ENCODE data around the gene KHDC3L.
"Not testable (repeated sequence)": the region's sequence is repeated elsewhere in the genome, so short reads cannot be mapped to it uniquely, and the experiment has no call there.

Gene KHDC3L

DNA sequence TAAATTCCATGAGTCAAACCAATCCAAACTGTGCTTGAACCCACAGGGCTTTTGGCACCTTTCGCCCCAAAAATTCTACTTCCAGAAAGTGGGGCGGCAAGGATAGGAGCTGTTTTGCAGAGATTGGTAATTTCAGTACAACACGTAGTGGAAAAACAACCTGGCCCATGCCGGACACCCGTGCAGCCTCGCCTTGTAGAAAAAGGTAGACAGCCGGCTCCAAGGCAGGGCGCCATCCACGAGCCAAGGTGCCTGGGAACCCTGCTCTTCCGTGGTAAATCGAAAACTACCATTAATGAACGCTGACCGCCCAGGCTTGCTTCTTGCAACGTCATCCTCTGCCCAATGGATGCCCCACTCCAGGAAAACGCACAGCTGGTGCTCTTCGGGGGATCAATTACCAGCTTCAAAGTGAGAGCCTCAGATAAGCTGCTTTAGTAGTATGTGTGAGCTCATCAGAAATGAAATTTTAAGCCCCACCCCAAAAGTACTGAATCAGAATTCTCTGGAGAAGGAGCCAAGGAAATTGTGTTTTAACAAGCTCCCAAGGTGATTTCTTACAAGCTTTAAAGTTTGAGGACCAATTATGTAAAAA is 5.4 kb downstream of the KHDC3L start:
- no peak for TF ChIP-seq Cebpa-rat (IDR thresholded peaks at IDR 0.05)
- Histone ChIP-seq H3K9me3 (replicated peaks in 1 of 11) (peaks cover 30 to 53% (median 43%) of the 10 kb centered on the region in 11 experiments), H3K27me3 (no peaks in the 10 kb centered on the region), H3K27ac (no peak overlapping the region), H3K36me3 (no peaks in the 10 kb centered on the region), H3K4me1 (no peaks in the 10 kb centered on the region), H3K4me3 (no peak overlapping the region), H3K9ac (no peak overlapping the region), H3K4me2 (no peak overlapping the region), H4K20me1 (no peaks in the 10 kb centered on the region)

DNA sequence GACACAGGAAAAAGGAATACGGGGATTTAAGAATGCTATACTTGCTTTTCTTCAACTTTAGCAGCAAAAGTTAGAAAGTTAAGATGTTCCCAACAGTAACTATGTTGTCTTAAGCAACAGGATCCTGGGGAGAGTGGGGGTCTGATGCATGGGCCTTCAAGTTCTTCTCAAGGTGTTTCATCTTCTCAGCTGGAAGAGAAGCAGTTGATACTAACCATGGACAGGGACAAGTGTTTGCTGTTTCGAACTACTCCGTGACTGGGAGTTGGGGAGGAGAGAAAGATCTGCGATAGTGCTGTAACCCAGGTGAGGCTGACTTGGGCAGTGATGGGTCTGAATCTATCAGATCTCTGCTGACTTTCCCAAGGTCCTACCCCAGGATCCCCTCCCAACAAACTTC is 6.2 kb downstream of the KHDC3L start:
- no peak for TF ChIP-seq Cebpa-rat (IDR thresholded peaks at IDR 0.05)
- Histone ChIP-seq H3K27me3 (no peaks in the 10 kb centered on the region), H3K4me1 (no peaks in the 10 kb centered on the region), H3K4me2 (no peak overlapping the region), H3K4me3 (no peak overlapping the region), H3K36me3 (no peaks in the 10 kb centered on the region), H3K27ac (no peak overlapping the region), H4K20me1 (no peaks in the 10 kb centered on the region), H3K9ac (no peak overlapping the region), H3K9me3 (replicated peaks in 1 of 11) (peaks cover 22 to 45% (median 37%) of the 10 kb centered on the region in 11 experiments)

DNA sequence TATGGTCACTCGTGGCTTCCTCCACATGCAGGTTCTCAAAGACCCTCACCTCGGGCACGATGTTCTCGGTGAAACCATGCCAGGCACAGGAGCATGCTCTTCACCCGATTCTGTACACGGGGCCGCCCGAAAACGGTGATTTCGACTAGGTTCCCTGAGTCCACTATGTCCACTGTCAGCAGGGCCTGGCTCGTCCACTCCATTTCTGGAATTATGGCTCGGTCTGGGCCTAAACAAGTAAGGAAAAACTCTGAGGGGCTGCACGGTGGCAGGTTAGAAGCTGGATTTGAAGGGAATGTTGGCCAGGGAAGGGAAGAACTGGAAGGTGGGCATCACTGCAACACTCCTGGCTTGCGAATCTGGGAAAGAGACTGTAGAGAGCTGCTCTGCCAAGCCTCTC is 6.7 kb downstream of the KHDC3L start:
- Histone ChIP-seq H3K27me3 (no peaks in the 10 kb centered on the region), H3K4me3 (no peak overlapping the region), H3K9me3 (replicated peaks in 1 of 11) (peaks cover 21 to 40% (median 32%) of the 10 kb centered on the region in 11 experiments), H4K20me1 (no peaks in the 10 kb centered on the region), H3K36me3 (no peaks in the 10 kb centered on the region), H3K27ac (no peak overlapping the region), H3K4me2 (no peak overlapping the region), H3K9ac (no peak overlapping the region), H3K4me1 (no peaks in the 10 kb centered on the region)
- TF ChIP-seq Cebpa-rat (IDR thresholded peaks at IDR 0.05) = no peak

DNA sequence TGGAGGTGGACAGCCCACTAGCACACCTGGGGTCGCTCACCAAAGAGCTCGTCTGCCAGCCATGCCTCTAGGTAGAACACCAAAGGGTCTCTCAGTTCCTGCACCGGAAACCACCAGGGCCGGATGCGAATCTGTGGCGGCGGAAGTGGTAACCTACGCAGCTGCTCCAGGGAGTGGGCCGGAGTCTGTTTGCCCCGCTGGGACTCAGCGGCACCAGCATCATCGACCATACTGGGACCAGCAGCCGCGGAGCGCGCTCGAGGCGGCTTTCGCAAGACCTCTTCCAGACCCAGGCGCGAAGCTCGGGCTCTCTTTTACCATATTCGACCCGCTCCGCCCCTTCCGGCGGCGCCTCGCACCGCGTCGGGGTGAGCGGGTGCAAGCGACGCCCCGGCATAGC is 7.1 kb downstream of the KHDC3L start, which contains the start of gene OOEP:
Gene OOEP (minus strand): TSS at position 335 of the 400 bp plus-strand sequence. CDS start 105 bp downstream, at position 230.
- Histone ChIP-seq H3K27me3 (no peaks in the 10 kb centered on the region), H3K9ac (no peak within 1 kb of the TSS), H3K4me2 (no peak within 1 kb of the TSS), H3K27ac (no peak within 1 kb of the TSS), H3K36me3 (no peaks in the 10 kb centered on the region), H3K4me1 (no peaks in the 10 kb centered on the region), H4K20me1 (no peaks in the 10 kb centered on the region), H3K9me3 (replicated peaks in 1 of 11) (peaks cover 20 to 36% (median 30%) of the 10 kb centered on the region in 11 experiments), H3K4me3 (no peak within 1 kb of the TSS)
- no peak for TF ChIP-seq Cebpa-rat (IDR thresholded peaks at IDR 0.05)

DNA sequence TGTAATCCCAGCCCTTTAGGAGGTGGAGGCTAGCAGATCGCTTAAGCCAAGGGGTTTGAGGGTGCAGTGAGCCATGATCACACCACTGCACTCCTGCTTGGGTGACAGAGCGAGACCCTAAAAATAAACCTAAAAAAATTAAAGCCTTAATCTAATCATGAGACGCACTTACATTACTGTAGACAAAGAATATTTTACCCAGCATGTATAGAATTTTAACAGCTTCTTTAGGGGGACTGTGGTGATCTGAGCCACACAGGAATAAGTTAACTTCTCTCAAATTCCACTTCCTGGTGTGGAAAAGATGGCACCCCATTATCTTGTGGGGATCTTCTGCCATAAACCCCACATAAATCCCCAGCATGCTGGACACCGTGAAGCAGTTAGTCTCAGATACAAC is 9.5 kb downstream of the KHDC3L start:
- no peak overlapping the region for H3K4me2 ChIP-seq
- H3K27ac ChIP-seq = no peak overlapping the region
- no peaks in the 10 kb centered on the region for H4K20me1 ChIP-seq
- H3K36me3 ChIP-seq = no peaks in the 10 kb centered on the region
- H3K27me3 ChIP-seq = no peaks in the 10 kb centered on the region
- no peaks in the 10 kb centered on the region for H3K4me1 ChIP-seq
- no peak for TF ChIP-seq Cebpa-rat (IDR thresholded peaks at IDR 0.05)
- no peak overlapping the region for H3K4me3 ChIP-seq
- H3K9ac ChIP-seq = no peak overlapping the region
- H3K9me3 ChIP-seq (replicated peaks in 1 of 11) = peaks cover 20 to 35% (median 30%) of the 10 kb centered on the region in 11 experiments

DNA sequence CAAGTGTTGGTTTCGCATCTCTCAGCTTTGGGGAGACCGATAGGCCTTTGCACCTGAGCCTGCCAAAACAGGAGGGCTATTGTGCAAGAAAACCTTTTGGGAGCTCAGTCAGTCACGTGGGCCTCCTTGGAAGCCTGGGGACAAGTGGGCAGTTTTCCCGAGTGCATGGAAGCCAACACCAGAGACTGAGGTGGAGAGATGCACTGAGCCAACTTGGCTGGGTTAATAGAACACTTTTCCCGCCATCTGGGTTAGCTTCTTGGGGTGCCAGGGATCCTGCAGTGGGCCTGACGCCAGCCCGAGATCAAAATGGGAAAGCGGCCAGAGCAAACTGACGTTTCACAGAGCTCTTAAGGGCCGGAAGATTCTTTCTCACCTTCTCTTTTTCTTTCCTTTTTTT is 10.1 kb downstream of the KHDC3L start:
- H3K9me3 ChIP-seq (replicated peaks in 1 of 11) = peaks cover 20 to 35% (median 30%) of the 10 kb centered on the region in 11 experiments
- no peak overlapping the region for H3K4me3 ChIP-seq
- H3K27ac ChIP-seq = no peak overlapping the region
- no peaks in the 10 kb centered on the region for H4K20me1 ChIP-seq
- no peak for TF ChIP-seq Cebpa-rat (IDR thresholded peaks at IDR 0.05)
- H3K4me2 ChIP-seq = no peak overlapping the region
- no peaks in the 10 kb centered on the region for H3K4me1 ChIP-seq
- H3K9ac ChIP-seq = no peak overlapping the region
- no peaks in the 10 kb centered on the region for H3K27me3 ChIP-seq
- no peaks in the 10 kb centered on the region for H3K36me3 ChIP-seq

DNA sequence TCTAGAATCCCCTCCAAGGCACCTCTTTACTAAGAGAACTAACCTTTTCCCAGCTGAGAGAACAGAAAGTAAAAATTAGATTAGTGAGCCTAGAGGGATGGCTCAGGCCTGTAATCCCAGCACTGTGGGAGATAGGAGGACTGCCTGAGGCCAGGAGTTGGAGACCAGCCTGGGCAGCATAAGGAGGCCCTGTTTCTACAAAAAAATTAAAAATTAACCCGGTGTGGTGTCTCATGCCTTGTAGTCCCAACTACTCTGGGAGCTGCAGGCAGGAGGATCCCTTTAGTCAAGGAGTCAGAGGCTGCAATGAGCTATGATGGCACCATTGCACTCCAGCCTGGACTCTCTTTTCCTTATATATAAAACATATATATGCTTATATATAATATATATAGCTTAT is 12.8 kb downstream of the KHDC3L start:
- H3K4me3 ChIP-seq = no peak overlapping the region
- TF ChIP-seq Cebpa-rat (IDR thresholded peaks at IDR 0.05) = no peak
- H3K4me1 ChIP-seq = no peaks in the 10 kb centered on the region
- H3K36me3 ChIP-seq = no peaks in the 10 kb centered on the region
- H3K9ac ChIP-seq = no peak overlapping the region
- peaks cover 20 to 25% (median 21%) of the 10 kb centered on the region in 11 experiments for H3K9me3 ChIP-seq (replicated peaks in 1 of 11)
- no peak overlapping the region for H3K27ac ChIP-seq
- no peaks in the 10 kb centered on the region for H4K20me1 ChIP-seq
- H3K4me2 ChIP-seq = no peak overlapping the region
- no peaks in the 10 kb centered on the region for H3K27me3 ChIP-seq

DNA sequence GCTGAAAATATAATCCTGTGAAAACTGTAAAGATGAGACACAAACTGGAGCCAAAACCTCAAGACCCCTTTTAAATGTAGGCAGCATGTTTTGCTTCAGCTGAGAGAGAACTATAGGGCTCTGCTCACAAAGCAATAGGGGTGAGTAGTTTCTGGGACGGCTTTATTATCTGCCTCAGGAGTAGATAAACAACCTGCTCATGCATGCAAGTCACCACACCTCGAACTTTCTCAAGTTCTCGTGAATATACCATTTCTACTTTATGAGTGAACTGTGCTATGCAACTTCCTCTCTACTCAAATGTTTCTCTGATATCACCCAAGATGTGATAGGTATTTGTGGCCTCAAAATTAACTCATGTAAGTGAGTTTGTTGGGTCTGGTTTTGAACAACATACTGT is 14.8 kb downstream of the KHDC3L start:
- H3K4me1 ChIP-seq = no peaks in the 10 kb centered on the region
- no peaks in the 10 kb centered on the region for H3K36me3 ChIP-seq
- peaks cover 5 to 9% (median 5%) of the 10 kb centered on the region in 11 experiments for H3K9me3 ChIP-seq (replicated peaks in 1 of 11)
- TF ChIP-seq Cebpa-rat (IDR thresholded peaks at IDR 0.05) = no peak
- no peak overlapping the region for H3K9ac ChIP-seq
- no peaks in the 10 kb centered on the region for H4K20me1 ChIP-seq
- no peak overlapping the region for H3K4me3 ChIP-seq
- no peak overlapping the region for H3K4me2 ChIP-seq
- no peak overlapping the region for H3K27ac ChIP-seq
- no peaks in the 10 kb centered on the region for H3K27me3 ChIP-seq

DNA sequence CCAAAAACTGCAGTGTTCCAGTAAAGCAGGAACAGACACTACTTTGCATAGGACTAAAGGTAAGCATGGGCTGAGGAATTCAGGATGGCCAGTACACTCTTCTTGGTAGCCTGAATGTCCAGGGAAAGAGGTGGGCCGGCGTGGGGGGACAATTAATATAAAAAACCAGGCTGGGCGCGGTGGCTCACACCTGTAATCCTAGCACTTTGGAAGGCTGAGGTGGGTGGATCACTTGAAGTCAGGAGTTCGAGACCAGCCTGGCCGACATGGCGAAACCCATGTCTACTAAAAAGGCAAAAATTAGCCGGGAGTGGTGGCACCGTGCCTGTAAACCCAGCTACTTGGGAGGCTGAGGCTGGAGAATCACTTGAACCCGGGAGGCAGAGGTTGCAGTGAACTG is 19.1 kb downstream of the KHDC3L start:
- H3K27ac ChIP-seq; H3K27me3 ChIP-seq; H3K9me3 ChIP-seq (replicated peaks in 1 of 11); H3K36me3 ChIP-seq; H4K20me1 ChIP-seq; H3K4me1 ChIP-seq; H3K4me3 ChIP-seq; H3K4me2 ChIP-seq; H3K9ac ChIP-seq: not testable (repeated sequence)

DNA sequence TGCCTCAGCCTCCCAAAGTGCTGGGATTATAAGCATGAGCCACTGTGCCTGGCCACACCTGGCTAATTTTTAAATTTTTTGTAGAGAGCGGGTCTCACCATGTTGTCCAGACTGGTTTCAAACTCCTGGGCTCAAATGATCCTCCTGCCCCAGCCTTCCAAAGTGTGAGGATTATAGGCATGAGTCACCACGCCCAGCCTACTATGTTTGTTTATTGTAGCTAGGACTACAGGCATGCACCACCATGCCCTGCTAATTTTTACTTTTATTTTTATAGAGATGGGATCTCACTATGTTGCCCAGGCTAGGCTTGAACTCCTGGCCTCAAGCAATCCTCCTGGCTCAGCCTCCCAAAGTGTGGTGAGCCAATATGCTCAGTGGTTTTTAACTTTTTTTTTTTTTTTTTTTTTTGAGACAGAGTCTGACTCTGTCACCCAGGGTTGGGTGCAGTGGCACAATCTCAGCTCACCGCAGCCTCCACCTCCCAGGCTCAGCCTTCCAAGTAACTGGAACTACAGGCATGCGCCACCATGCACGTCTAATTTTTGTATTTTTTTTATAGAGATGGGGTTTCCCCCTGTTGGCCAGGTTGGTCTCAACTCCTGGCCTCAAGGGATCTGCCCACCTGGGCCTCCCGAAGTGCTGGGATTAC is 20.1 kb downstream of the KHDC3L start:
- no peak for TF ChIP-seq Cebpa-rat (IDR thresholded peaks at IDR 0.05)
- H3K27ac ChIP-seq = no peak overlapping the region
- H4K20me1 ChIP-seq = no peaks in the 10 kb centered on the region
- no peak overlapping the region for H3K9ac ChIP-seq
- H3K4me2 ChIP-seq = no peak overlapping the region
- H3K4me1 ChIP-seq = no peaks in the 10 kb centered on the region
- H3K36me3 ChIP-seq = no peaks in the 10 kb centered on the region
- peaks cover 0 to 2% (median 1%) of the 10 kb centered on the region in 11 experiments; a peak in 13 of 22 replicates for H3K27me3 ChIP-seq
- H3K4me3 ChIP-seq = no peak overlapping the region
- no peaks in the 10 kb centered on the region for H3K9me3 ChIP-seq (replicated peaks in 1 of 11)
